Vagina (tissue), 2 donors: ENCODE results near the gene TTR.

Source experiments
- CTCF ChIP-seq, 3 experiments: fragments of 450-650 bp in 2 of 3; fragments of 200-600 bp in 1 of 3; sonication (generic) in 1 of 3; IDR thresholded peaks; one replicate each; pipeline ENCODE4 v1.5.1; 2017 to 2019; ENCODE audit warnings: antibody characterized with exemption in 3 of 3, mild to moderate bottlenecking in 2 of 3, moderate library complexity in 2 of 3
- POLR2A ChIP-seq, 2 donors: fragments of 450-650 bp; IDR thresholded peaks; one replicate each; pipeline ENCODE4 v1.6.1; 2017; ENCODE audit warnings: antibody characterized with exemption in 2 of 2, mild to moderate bottlenecking in 2 of 2, moderate library complexity in 2 of 2

GRCh38 chr18:31586616-31587015, 5.1 kb upstream of the TTR start:
- TF ChIP-seq CTCF (IDR thresholded peaks at IDR 0.05) (no peak), POLR2A (IDR thresholded peaks at IDR 0.05) (no peak)
